NCI-H2196 treated with DMSO at 0.1 percent for 48 hours (cell line): Measurements from ENCODE around the gene GRM3.
"Not testable (repeated sequence)": the region's sequence is repeated elsewhere in the genome, so short reads cannot be mapped to it uniquely, and the experiment has no call there.

Source experiments
- DNase-seq: peaks from one replicate; lab custom pipeline; 2025; ENCODE audit not compliant: unreplicated experiment; lab: John Stamatoyannopoulos, UW

GRM3 gene

GRCh38 chr7:86643561-86644281 is at the start of gene GRM3:
GRM3 (plus strand) TSS chr7:86643909; CDS start chr7:86765146, 121,237 bp downstream.
- no peak for DNase-seq

GRCh38 chr7:86598311-86598710 is 45.4 kb upstream of the GRM3 start:
- no peak for DNase-seq

- no peak for DNase-seq
These were observed 45.0 kb upstream of the GRM3 start for GRCh38 chr7:86598721-86599120.

- no peak for DNase-seq
These were observed 43.0 kb upstream of the GRM3 start for GRCh38 chr7:86600506-86601290.

GRCh38 chr7:86615711-86616110 is 28.0 kb upstream of the GRM3 start:
- not testable (repeated sequence) for DNase-seq

GRCh38 chr7:86644282-86645224 is 844 bp downstream of the GRM3 start:
- no peak for DNase-seq

GRCh38 chr7:86645225-86645608 is 1.5 kb downstream of the GRM3 start:
- no peak for DNase-seq

GRCh38 chr7:86645676-86646276 is 2.1 kb downstream of the GRM3 start:
- DNase-seq, result no peak

- DNase-seq, result no peak
These were observed 3.8 kb downstream of the GRM3 start for GRCh38 chr7:86647385-86648094.

GRCh38 chr7:86648169-86648568 is 4.5 kb downstream of the GRM3 start:
- no peak for DNase-seq

GRCh38 chr7:86653919-86654659 is 10.4 kb downstream of the GRM3 start:
- no peak for DNase-seq

GRCh38 chr7:86657948-86658347 is 14.2 kb downstream of the GRM3 start:
- DNase-seq, result no peak

GRCh38 chr7:86660950-86661462 is 17.3 kb downstream of the GRM3 start:
- DNase-seq, result no peak

GRCh38 chr7:86664486-86664885 is 20.8 kb downstream of the GRM3 start:
- DNase-seq, result no peak

GRCh38 chr7:86664991-86665390 is 21.3 kb downstream of the GRM3 start:
- no peak for DNase-seq

- no peak for DNase-seq
These were observed 22.0 kb downstream of the GRM3 start for GRCh38 chr7:86665669-86666068.

GRCh38 chr7:86667732-86668131 is 24.0 kb downstream of the GRM3 start:
- no peak for DNase-seq

- no peak for DNase-seq
These were observed 24.6 kb downstream of the GRM3 start for GRCh38 chr7:86668315-86668714.

- no peak for DNase-seq
These were observed 44.1 kb downstream of the GRM3 start for GRCh38 chr7:86687831-86688230.
